Esophagus mucosa (tissue), 1 donor: ENCODE results near the gene SMC5. TPM values are rescaled to one million over a fixed set of nuclear protein-coding genes. Genes with fewer than 3 reads are reported as not detected.

ENCODE experiments used
- total RNA-seq: library from RNA; stranded (reverse); gene quantifications from one replicate; pipeline ENCODE4 v1.2.4, GENCODE V29; 2023
- donor health status: DM: yes; HTN: yes; CAD: no.

SMC5 gene
- total RNA-seq, 1 donor from 2014 or later = 13.3 TPM

Other genes with a start within 250 kb of the SMC5 start
- 1.3 TPM for gene MAMDC2, start 215.1 kb upstream of the SMC5 start, total RNA-seq
- 6.1 TPM for gene KLF9, start 155.7 kb downstream of the SMC5 start, total RNA-seq